ENCODE data around the gene DDIT4L. TPM values are rescaled to one million over a fixed set of nuclear protein-coding genes. Genes with fewer than 3 reads are reported as not detected.

Gene DDIT4L
- total and polyA plus RNA-seq, 2 of the 8 experiments (the other 6 are each of a cell fraction or from before 2014, with no cell fraction given): 3.5 to 6.0 TPM

DNA sequence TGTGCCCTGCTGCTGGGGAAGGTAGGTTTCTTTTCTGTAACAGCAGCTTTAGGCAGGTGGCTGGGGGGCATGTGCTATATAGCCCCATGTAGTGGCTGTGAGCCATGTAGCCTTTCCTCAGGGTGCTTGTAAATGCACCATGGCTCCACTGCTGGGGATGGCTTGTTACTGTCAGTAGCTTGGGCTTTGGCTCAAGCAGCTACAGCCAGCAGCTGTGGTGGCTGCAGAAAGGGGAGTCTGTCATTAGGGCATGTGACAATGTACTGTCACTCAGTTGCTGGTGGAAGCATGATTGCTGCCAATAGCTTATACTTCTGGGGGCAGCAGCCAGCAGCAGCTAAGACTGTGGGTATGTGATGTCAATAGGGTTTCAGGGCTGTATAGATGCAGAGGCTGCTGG lies 33.9 kb upstream of the DDIT4L start:
- H3K4ac ChIP-seq (replicated peaks; ENCODE audit: insufficient read length, low read depth, low read length): no peak overlapping the region
- FAIRE-seq (no peak), DNase-seq (ENCODE audit: low read depth in 1 of 2, low spot score in 2 of 2) (no peak)
- no peak overlapping the region for H3K4me3 ChIP-seq (ENCODE audit: extremely low read depth in 1 of 4, insufficient read depth in 2 of 4, low read depth in 3 of 4, low read length in 4 of 4)
- H3K9ac ChIP-seq (replicated peaks in 1 of 4; ENCODE audit: extremely low read depth in 1 of 4, low read depth in 3 of 4, low read length in 3 of 4): no peak overlapping the region
- H3K23me2 ChIP-seq (ENCODE audit: low read depth, low read length): no peaks in the 10 kb centered on the region
- CTCF ChIA-PET (ENCODE audit: partially characterized antibody): interaction anchor here (0.5 to 1.8 kb wide), 2 partner anchors 89 to 131 kb away, joined by 3 to 5 read pairs; no protein-coding TSS in a partner anchor
- H3K79me1 ChIP-seq (ENCODE audit: low read depth, low read length): no peaks in the 10 kb centered on the region
- no peak overlapping the region for H3K56ac ChIP-seq (replicated peaks; ENCODE audit: insufficient read length, low read depth, low read length)
- H3K36me3 ChIP-seq (ENCODE audit: control insufficient read depth in 2 of 4, insufficient read depth in 4 of 4, low read length in 3 of 4): no peaks in the 10 kb centered on the region
- no peak overlapping the region for H3K27ac ChIP-seq (ENCODE audit: low read depth, low read length)
- no peaks in the 10 kb centered on the region for H3K79me2 ChIP-seq (ENCODE audit: control insufficient read depth in 1 of 2, insufficient read depth in 2 of 2, low read length in 2 of 2)
- H3K4me2 ChIP-seq (ENCODE audit: insufficient read depth in 1 of 2, low read depth in 2 of 2, low read length in 2 of 2): no peak overlapping the region
- no peak overlapping the region for H2AFZ ChIP-seq (ENCODE audit: low read length)
- no peak overlapping the region for H2BK12ac ChIP-seq (ENCODE audit: low read depth, low read length)
- H4K20me1 ChIP-seq (replicated peaks in 1 of 2; ENCODE audit: control insufficient read depth in 1 of 2, insufficient read depth in 2 of 2, low read length in 2 of 2): no peaks in the 10 kb centered on the region
- H3K4me1 ChIP-seq (replicated peaks in 1 of 4; ENCODE audit: control insufficient read depth in 3 of 4, insufficient read depth in 4 of 4, low read length in 3 of 4): no peaks in the 10 kb centered on the region
- H2BK120ac ChIP-seq (replicated peaks; ENCODE audit: low read depth, low read length): no peak overlapping the region
- no peaks in the 10 kb centered on the region for H3K27me3 ChIP-seq (replicated peaks in 1 of 4; ENCODE audit: control insufficient read depth in 3 of 4, extremely low read depth in 1 of 4, insufficient read depth in 3 of 4, low read length in 3 of 4)
- H3K23ac ChIP-seq (ENCODE audit: insufficient read length): no peak overlapping the region
- H4K5ac ChIP-seq (ENCODE audit: insufficient read length, low read depth, low read length): no peak overlapping the region
- no peak overlapping the region for H2BK15ac ChIP-seq (ENCODE audit: low read length)
- no peaks in the 10 kb centered on the region for H3K9me3 ChIP-seq (ENCODE audit: insufficient read depth in 2 of 2, low read depth in 1 of 2, low read length in 1 of 2)
- H2AK5ac ChIP-seq (ENCODE audit: low read depth, low read length): no peak overlapping the region
- H3K14ac ChIP-seq (ENCODE audit: insufficient read length): no peak overlapping the region
- no peak overlapping the region for H2BK20ac ChIP-seq (ENCODE audit: low read length)
- POLR2A ChIA-PET (ENCODE audit: partially characterized antibody): no interaction called here
- no peak overlapping the region for H2BK5ac ChIP-seq (ENCODE audit: low read depth, low read length)
- no peak overlapping the region for H4K91ac ChIP-seq (replicated peaks; ENCODE audit: insufficient read length, low read length)
- no peak overlapping the region for H4K8ac ChIP-seq (ENCODE audit: extremely low read depth, insufficient read depth, low read length)
- H3K18ac ChIP-seq (ENCODE audit: extremely low read depth, low read length): no peak overlapping the region
- TF ChIP-seq EGR1 (IDR thresholded peaks at IDR 0.05; ENCODE audit: borderline replicate concordance, low read depth, low read length) (no peak), SUZ12 (IDR thresholded peaks at IDR 0.05; ENCODE audit: low read length) (no peak), FOSL1 (IDR thresholded peaks at IDR 0.05; ENCODE audit: insufficient read depth, low read depth, low read length) (no peak), CHD2 (IDR thresholded peaks at IDR 0.05; ENCODE audit: low read length) (no peak), ATF3 (IDR thresholded peaks at IDR 0.05; ENCODE audit: insufficient read depth, low read depth, low read length) (no peak), JUND (IDR thresholded peaks at IDR 0.05; ENCODE audit: low read length) (no peak), HDAC2 (IDR thresholded peaks at IDR 0.05; ENCODE audit: borderline replicate concordance in 1 of 2, low read depth in 2 of 2, low read length in 2 of 2) (no peak), SIRT6 (IDR thresholded peaks at IDR 0.05; ENCODE audit: low read length) (no peak), HDAC6 (IDR thresholded peaks at IDR 0.05; ENCODE audit: low read depth, low read length) (no peak), SAP30 (IDR thresholded peaks at IDR 0.05; ENCODE audit: insufficient read depth, insufficient replicate concordance, low read length) (no peak), KDM1A (IDR thresholded peaks at IDR 0.05; ENCODE audit: borderline replicate concordance, low read length) (no peak), RXRA (IDR thresholded peaks at IDR 0.05; ENCODE audit: insufficient read depth, low read depth, low read length) (no peak), RFX5 (IDR thresholded peaks at IDR 0.05; ENCODE audit: borderline replicate concordance, low read depth, low read length) (no peak), CEBPB (IDR thresholded peaks at IDR 0.05; ENCODE audit: low read depth, low read length) (no peak)
- TF ChIP-seq, protein P1, sequence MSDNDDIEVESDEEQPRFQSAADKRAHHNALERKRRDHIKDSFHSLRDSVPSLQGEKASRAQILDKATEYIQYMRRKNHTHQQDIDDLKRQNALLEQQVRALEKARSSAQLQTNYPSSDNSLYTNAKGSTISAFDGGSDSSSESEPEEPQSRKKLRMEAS (IDR thresholded peaks at IDR 0.05): no peak
